ENCODE measurements around the gene ARFIP2.

DNA sequence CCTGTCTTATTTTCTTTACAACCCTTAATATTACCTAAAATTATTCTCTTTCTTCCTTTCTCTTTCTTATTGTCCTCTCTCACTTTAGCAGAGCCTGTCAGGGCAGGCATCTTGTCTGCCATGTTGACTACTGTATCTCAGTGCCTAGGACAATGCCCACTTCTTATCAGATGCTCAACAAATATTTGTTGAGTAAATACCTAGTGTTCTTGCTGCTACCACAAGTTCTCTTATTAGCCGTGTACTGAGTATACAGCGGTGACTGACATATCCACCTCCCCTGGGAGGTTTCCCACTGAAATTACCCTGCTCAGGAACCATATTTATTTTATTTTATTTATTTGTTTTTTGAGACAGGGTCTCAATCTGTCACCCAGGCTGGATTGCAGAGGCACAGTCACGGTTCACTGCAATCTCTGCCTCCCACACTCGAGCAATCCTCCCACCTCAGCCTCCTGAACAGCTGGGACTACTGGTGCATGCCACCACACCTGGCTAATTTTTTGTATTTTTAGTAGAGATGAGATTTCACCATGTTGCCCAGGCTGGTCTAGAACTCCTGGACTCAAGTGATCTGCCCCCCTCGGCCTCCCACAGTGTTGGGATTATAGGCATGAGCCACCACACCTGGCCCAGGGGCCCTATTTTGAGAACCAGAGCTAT lies 47.0 kb downstream of the ARFIP2 start:
- TF ChIP-seq POLR2A (IDR thresholded peaks at IDR 0.05) (no peak), EP300 (IDR thresholded peaks at IDR 0.05) (no peak)
